ENCODE measurements around the gene OLIG2. TPM values are rescaled to one million over a fixed set of nuclear protein-coding genes. Genes with fewer than 3 reads are reported as not detected.

The OLIG2 gene
- total RNA-seq = not detected

DNA sequence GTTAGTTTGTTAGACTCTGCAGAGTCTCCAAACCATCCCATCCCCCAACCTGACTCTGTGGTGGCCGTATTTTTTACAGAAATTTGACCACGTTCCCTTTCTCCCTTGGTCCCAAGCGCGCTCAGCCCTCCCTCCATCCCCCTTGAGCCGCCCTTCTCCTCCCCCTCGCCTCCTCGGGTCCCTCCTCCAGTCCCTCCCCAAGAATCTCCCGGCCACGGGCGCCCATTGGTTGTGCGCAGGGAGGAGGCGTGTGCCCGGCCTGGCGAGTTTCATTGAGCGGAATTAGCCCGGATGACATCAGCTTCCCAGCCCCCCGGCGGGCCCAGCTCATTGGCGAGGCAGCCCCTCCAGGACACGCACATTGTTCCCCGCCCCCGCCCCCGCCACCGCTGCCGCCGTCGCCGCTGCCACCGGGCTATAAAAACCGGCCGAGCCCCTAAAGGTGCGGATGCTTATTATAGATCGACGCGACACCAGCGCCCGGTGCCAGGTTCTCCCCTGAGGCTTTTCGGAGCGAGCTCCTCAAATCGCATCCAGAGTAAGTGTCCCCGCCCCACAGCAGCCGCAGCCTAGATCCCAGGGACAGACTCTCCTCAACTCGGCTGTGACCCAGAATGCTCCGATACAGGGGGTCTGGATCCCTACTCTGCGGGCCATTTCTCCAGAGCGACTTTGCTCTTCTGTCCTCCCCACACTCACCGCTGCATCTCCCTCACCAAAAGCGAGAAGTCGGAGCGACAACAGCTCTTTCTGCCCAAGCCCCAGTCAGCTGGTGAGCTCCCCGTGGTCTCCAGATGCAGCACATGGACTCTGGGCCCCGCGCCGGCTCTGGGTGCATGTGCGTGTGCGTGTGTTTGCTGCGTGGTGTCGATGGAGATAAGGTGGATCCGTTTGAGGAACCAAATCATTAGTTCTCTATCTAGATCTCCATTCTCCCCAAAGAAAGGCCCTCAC lies at the start of gene OLIG2:
TSS of gene OLIG2 (plus strand) at position 447 of the 954 bp plus-strand sequence. CDS start 928 bp downstream, outside the sequence.
- peaks cover 0 to 100% (median 83%) of the 10 kb centered on the region in 4 donors for H3K27me3 ChIP-seq
- no peak for DNase-seq (ENCODE audit: extremely low spot score)
- TF ChIP-seq POLR2A (IDR thresholded peaks at IDR 0.05; ENCODE audit: low read depth) = no peak
- no peak for TF ChIP-seq POLR2AphosphoS5 (IDR thresholded peaks at IDR 0.05)
- TF ChIP-seq, protein P1, sequence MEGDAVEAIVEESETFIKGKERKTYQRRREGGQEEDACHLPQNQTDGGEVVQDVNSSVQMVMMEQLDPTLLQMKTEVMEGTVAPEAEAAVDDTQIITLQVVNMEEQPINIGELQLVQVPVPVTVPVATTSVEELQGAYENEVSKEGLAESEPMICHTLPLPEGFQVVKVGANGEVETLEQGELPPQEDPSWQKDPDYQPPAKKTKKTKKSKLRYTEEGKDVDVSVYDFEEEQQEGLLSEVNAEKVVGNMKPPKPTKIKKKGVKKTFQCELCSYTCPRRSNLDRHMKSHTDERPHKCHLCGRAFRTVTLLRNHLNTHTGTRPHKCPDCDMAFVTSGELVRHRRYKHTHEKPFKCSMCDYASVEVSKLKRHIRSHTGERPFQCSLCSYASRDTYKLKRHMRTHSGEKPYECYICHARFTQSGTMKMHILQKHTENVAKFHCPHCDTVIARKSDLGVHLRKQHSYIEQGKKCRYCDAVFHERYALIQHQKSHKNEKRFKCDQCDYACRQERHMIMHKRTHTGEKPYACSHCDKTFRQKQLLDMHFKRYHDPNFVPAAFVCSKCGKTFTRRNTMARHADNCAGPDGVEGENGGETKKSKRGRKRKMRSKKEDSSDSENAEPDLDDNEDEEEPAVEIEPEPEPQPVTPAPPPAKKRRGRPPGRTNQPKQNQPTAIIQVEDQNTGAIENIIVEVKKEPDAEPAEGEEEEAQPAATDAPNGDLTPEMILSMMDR (IDR thresholded peaks at IDR 0.05) = no peak
- TF ChIP-seq EP300 (IDR thresholded peaks at IDR 0.05) = no peak
- WGBS = 1% methylated on average over 32 of the region's 59 CpGs
- intact Hi-C loops (cut with DNase I) = no loop called here
- H3K9me3 ChIP-seq = no peaks in the 10 kb centered on the region
- no peaks in the 10 kb centered on the region for H3K36me3 ChIP-seq
- no peak within 1 kb of the TSS for H3K4me3 ChIP-seq
- H3K4me1 ChIP-seq = peaks cover 16 to 77% (median 72%) of the 10 kb centered on the region in 4 donors
- no peak within 1 kb of the TSS for H3K27ac ChIP-seq (replicated peaks in 1 of 4)

DNA sequence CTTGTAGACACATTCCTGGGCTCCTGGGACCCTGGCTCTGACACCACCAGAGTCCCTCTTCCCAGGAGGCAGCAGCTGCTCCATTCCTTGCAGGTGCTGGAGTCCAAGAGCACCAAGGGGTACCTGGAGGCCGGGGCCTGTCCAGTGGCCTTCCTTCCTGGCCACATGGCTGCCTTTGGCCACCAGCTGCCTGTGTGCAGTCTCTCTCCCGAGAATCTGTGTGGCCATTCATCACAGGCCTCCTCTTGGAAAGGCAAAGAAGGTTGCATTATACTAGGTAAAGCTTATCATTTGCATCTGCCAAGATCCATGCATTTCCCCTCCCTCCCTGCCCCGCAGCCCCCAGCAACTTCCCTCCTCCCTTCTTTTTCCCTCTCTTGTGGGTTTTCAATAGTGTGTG lies 48.9 kb upstream of the OLIG2 start:
- 61% methylated on average over 3 of the region's 3 CpGs for WGBS
- Histone ChIP-seq H3K4me1 (no peaks in the 10 kb centered on the region), H3K36me3 (no peaks in the 10 kb centered on the region), H3K27me3 (peaks cover 0 to 36% (median 0%) of the 10 kb centered on the region in 4 donors), H3K27ac (replicated peaks in 1 of 4) (no peak overlapping the region), H3K9me3 (no peaks in the 10 kb centered on the region), H3K4me3 (no peak overlapping the region)
- no peak for TF ChIP-seq POLR2A (IDR thresholded peaks at IDR 0.05; ENCODE audit: low read depth)
- TF ChIP-seq EP300 (IDR thresholded peaks at IDR 0.05) = no peak
- TF ChIP-seq POLR2AphosphoS5 (IDR thresholded peaks at IDR 0.05) = no peak
- TF ChIP-seq, protein P1 (IDR thresholded peaks at IDR 0.05) = no peak
- intact Hi-C loops (cut with DNase I) = no loop called here
- DNase-seq (ENCODE audit: extremely low spot score) = peak; percentile 84

GRCh38 chr21:32977216-32977615 lies 48.5 kb upstream of the OLIG2 start:
- no peaks in the 10 kb centered on the region for H3K4me1 ChIP-seq
- intact Hi-C loops (cut with DNase I) = no loop called here
- H3K4me3 ChIP-seq = no peak overlapping the region
- 78% methylated on average over 5 of the region's 5 CpGs for WGBS
- no peaks in the 10 kb centered on the region for H3K9me3 ChIP-seq
- no peaks in the 10 kb centered on the region for H3K36me3 ChIP-seq
- H3K27me3 ChIP-seq = peaks cover 0 to 37% (median 0%) of the 10 kb centered on the region in 4 donors
- peak; percentile 66 for DNase-seq (ENCODE audit: extremely low spot score)
- no peak overlapping the region for H3K27ac ChIP-seq (replicated peaks in 1 of 4)
- TF ChIP-seq EP300 (IDR thresholded peaks at IDR 0.05) = no peak
- TF ChIP-seq, protein P1 (IDR thresholded peaks at IDR 0.05) = no peak

GRCh38 chr21:32978331-32979270 lies 47.1 kb upstream of the OLIG2 start:
- Histone ChIP-seq H3K36me3 (no peaks in the 10 kb centered on the region), H3K27me3 (peaks cover 0 to 47% (median 0%) of the 10 kb centered on the region in 4 donors), H3K9me3 (no peaks in the 10 kb centered on the region), H3K27ac (replicated peaks in 1 of 4) (no peak overlapping the region), H3K4me3 (no peak overlapping the region), H3K4me1 (no peaks in the 10 kb centered on the region)
- TF ChIP-seq, protein P1 (IDR thresholded peaks at IDR 0.05) = no peak
- TF ChIP-seq POLR2A (IDR thresholded peaks at IDR 0.05; ENCODE audit: low read depth) = no peak
- no peak for TF ChIP-seq POLR2AphosphoS5 (IDR thresholded peaks at IDR 0.05)
- TF ChIP-seq EP300 (IDR thresholded peaks at IDR 0.05) = no peak
- peak; percentile 86 for DNase-seq (ENCODE audit: extremely low spot score)
- intact Hi-C loops (cut with DNase I) = no loop called here
- 77% methylated on average over 38 of the region's 39 CpGs for WGBS
